Gastrocnemius medialis (tissue), 4 donors: Measurements from ENCODE around the gene ACVR2A. TPM values are rescaled to one million over a fixed set of nuclear protein-coding genes. Genes with fewer than 3 reads are reported as not detected.

Source experiments
- ATAC-seq, 2 donors: fragments of 150-250 bp; one replicate each; pipeline ENCODE4 v1.9.1; 2016
- DNase-seq, 2 donors: peaks; one replicate each; pipeline ENCODE4 v3.0.0-alpha.2; 2019
- H3K27ac ChIP-seq, 4 donors: fragments of 200-600 bp; sonication (generic); 1 replicate in 1 of 4; 2 replicates in 3 of 4; pipeline ENCODE4 v1.5.1; 2016 to 2018; ENCODE audit warnings: mild to moderate bottlenecking in 2 of 4, moderate library complexity in 1 of 4
- H3K27me3 ChIP-seq, 3 donors: fragments of 200-600 bp; sonication (generic) in 2 of 3; 1 replicate in 1 of 3; 2 replicates in 2 of 3; pipeline versions ENCODE4 v1.5.1 to v1.6.0; 2016 to 2019; ENCODE audit warnings: mild to moderate bottlenecking in 1 of 3, moderate library complexity in 1 of 3
- H3K36me3 ChIP-seq, 2 donors: fragments of 200-600 bp; sonication (generic) in 1 of 2; one replicate each; pipeline ENCODE4 v1.5.1; 2017 to 2018
- H3K4me1 ChIP-seq, 2 donors: fragments of 200-600 bp; sonication (generic) in 1 of 2; one replicate each; pipeline ENCODE4 v1.5.1; 2016 to 2017; ENCODE audit warnings: mild to moderate bottlenecking in 2 of 2
- H3K4me3 ChIP-seq, 4 donors: fragments of 200-600 bp; sonication (generic) in 3 of 4; 1 replicate in 1 of 4; 2 replicates in 3 of 4; pipeline ENCODE4 v1.5.1; 2016 to 2019; ENCODE audit warnings: mild to moderate bottlenecking in 2 of 4
- H3K9me3 ChIP-seq, 3 donors: fragments of 200-600 bp; sonication (generic) in 2 of 3; 1 replicate in 1 of 3; 2 replicates in 2 of 3; pipeline ENCODE4 v1.5.1; 2016 to 2019
- POLR2A ChIP-seq, 2 donors: fragments of 450-650 bp; IDR thresholded peaks; one replicate each; pipeline ENCODE4 v1.6.1; 2017; ENCODE audit warnings: antibody characterized with exemption in 2 of 2, mild to moderate bottlenecking in 2 of 2, moderate library complexity in 2 of 2
- in situ Hi-C, 4 donors: fragments of 200-750 bp; cut with MboI; loops; one replicate each; pipeline versions ENCODE4 v1.15.0 to v1.8.0; 2017; ENCODE audit warnings: low sequenced_read_pairs in 4 of 4
- intact Hi-C: fragments of 100-400 bp; cut with DNase I; formaldehyde crosslinking; loops from one replicate; pipeline ENCODE4 v1.15.1; 2023; ENCODE audit warnings: low total_unique reads
- total RNA-seq, 4 donors: library from RNA; depleted of rRNA; stranded (reverse); fragments of >200 nt; gene quantifications; one replicate each; pipeline versions ENCODE4 v1.1.0 to v1.2.3, GENCODE V29; 2016
- TF ChIP-seq, protein P1 (sequence below), 5 experiments: fragments of 450-650 bp in 3 of 5; fragments of 200-600 bp in 2 of 5; sonication (generic) in 2 of 5; IDR thresholded peaks in 4 of 5; conservative IDR thresholded peaks in 1 of 5; 1 replicate in 4 of 5; 2 replicates in 1 of 5; pipeline ENCODE4 v1.5.1; 2016 to 2019; ENCODE audit warnings: antibody characterized with exemption in 5 of 5, mild to moderate bottlenecking in 3 of 5, moderate library complexity in 3 of 5

The ACVR2A gene
- total RNA-seq, 4 donors from 2014 or later, result 6.6 to 10.6 (median 7.5) TPM

DNA sequence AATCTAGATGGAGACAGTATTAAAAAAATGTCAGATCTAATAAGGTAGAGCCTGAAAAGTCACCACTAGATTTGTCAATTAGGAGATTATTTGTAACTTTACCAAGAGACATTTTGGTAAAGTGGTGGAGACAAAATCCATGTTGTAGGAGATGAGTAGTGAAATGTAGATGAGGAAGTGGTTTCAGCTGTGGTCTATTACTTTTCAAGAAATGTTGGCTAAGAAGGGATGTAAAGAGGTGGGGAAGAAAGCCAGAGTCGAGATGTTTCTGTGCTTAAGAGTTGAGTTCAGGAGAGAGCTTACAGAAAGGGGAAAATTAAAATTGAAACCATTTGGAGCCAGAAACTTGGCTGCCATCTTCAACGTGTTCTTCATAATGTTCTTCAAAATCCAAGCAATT is 22.2 kb downstream of the ACVR2A start:
- no peaks in the 10 kb centered on the region for H3K27me3 ChIP-seq
- peaks cover 39 to 47% of the 10 kb centered on the region in 2 donors for H3K4me1 ChIP-seq
- no peaks in the 10 kb centered on the region for H3K9me3 ChIP-seq
- intact Hi-C loops, result no loop called here
- in situ Hi-C loops, result no loop called here
- no peaks in the 10 kb centered on the region for H3K36me3 ChIP-seq
- H3K4me3 ChIP-seq, result no peak overlapping the region
- DNase-seq (no peak), ATAC-seq (no peak)
- TF ChIP-seq, protein P1, sequence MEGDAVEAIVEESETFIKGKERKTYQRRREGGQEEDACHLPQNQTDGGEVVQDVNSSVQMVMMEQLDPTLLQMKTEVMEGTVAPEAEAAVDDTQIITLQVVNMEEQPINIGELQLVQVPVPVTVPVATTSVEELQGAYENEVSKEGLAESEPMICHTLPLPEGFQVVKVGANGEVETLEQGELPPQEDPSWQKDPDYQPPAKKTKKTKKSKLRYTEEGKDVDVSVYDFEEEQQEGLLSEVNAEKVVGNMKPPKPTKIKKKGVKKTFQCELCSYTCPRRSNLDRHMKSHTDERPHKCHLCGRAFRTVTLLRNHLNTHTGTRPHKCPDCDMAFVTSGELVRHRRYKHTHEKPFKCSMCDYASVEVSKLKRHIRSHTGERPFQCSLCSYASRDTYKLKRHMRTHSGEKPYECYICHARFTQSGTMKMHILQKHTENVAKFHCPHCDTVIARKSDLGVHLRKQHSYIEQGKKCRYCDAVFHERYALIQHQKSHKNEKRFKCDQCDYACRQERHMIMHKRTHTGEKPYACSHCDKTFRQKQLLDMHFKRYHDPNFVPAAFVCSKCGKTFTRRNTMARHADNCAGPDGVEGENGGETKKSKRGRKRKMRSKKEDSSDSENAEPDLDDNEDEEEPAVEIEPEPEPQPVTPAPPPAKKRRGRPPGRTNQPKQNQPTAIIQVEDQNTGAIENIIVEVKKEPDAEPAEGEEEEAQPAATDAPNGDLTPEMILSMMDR (IDR thresholded peaks at IDR 0.05 in 4 of 5, conservative IDR thresholded peaks at IDR 0.05 in 1 of 5), result no peak
- TF ChIP-seq POLR2A (IDR thresholded peaks at IDR 0.05), result no peak
- H3K27ac ChIP-seq, result no peak overlapping the region

DNA sequence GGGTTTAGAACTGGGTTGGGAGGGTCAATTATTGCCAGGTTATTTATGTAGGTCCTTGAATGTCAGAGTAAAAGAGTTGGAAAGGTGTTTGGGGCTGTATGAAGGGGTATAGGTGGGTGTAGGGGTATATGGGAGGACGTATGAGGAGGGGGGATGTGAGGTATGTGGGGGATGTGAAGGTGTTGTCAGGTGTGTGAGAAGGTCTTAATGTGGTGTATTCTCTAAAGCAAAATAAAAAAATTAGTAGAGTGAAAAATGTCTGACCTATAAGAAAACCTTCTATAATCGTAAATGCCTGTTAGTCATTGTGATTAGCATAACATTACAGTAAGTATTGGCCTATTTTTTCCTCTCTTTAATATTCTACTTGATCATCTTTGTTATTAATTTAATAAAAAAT is 25.1 kb downstream of the ACVR2A start:
- no peak overlapping the region for H3K4me3 ChIP-seq
- in situ Hi-C loops, result no loop called here
- intact Hi-C loops, result no loop called here
- H3K27me3 ChIP-seq, result no peaks in the 10 kb centered on the region
- peaks cover 34 to 36% of the 10 kb centered on the region in 2 donors for H3K4me1 ChIP-seq
- no peaks in the 10 kb centered on the region for H3K36me3 ChIP-seq
- DNase-seq, result no peak
- H3K9me3 ChIP-seq, result no peaks in the 10 kb centered on the region
- TF ChIP-seq, protein P1 (IDR thresholded peaks at IDR 0.05 in 4 of 5, conservative IDR thresholded peaks at IDR 0.05 in 1 of 5), result no peak
- TF ChIP-seq POLR2A (IDR thresholded peaks at IDR 0.05), result no peak
- no peak for ATAC-seq
- no peak overlapping the region for H3K27ac ChIP-seq

DNA sequence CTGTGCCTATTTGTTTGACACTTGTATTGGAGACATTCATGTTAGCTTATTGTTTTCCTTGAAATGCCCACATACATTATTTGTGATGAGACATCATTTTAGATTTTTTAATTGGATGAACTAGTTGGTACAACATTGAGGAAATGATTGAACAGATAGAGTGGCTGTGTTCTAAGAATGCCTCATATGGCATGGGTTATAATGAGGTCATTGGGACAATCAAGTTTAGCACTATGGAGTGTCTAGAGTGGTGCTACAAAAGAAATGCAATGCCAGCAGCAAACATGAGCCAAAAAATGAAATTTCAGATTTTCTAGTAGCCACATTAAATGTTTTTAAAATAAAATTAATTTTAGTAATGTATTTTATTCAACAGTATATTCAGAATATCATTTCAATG is 28.1 kb downstream of the ACVR2A start:
- intact Hi-C loops (no loop called here), in situ Hi-C loops (no loop called here)
- H3K4me1 ChIP-seq, result peaks cover 47 to 57% of the 10 kb centered on the region in 2 donors
- H3K36me3 ChIP-seq, result no peaks in the 10 kb centered on the region
- H3K27me3 ChIP-seq, result no peaks in the 10 kb centered on the region
- DNase-seq (no peak), ATAC-seq (no peak)
- no peak overlapping the region for H3K4me3 ChIP-seq
- no peak for TF ChIP-seq POLR2A (IDR thresholded peaks at IDR 0.05)
- TF ChIP-seq, protein P1 (IDR thresholded peaks at IDR 0.05 in 4 of 5, conservative IDR thresholded peaks at IDR 0.05 in 1 of 5), result no peak
- no peaks in the 10 kb centered on the region for H3K9me3 ChIP-seq
- H3K27ac ChIP-seq, result no peak overlapping the region

DNA sequence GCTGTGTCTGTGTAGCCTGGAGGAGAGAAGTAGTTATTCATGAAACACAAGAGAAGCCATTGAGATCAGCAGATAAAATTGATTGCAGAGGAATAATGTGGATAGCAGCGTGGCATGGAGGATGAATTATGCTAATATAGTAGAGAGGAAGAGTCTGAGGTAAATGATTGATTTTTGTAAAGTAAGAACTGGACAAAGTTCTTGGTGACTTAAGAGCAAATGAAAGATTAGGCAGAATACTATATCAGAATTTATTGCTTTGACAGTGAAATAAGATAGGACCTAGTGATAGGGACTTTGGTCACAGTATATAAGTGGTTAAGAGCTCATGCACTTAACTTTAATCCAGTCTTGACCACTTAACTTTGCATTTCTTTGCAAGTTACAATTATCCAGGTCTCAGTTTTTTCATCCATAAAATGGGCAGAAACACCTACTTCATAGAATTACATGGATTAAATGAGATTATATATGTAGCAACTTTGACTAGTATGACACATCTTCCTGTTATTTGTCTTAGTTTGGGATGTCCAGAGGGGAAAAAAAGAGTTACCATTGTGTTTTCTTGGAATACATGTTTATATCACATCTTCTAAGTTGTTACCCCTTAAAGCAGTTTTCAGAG is 29.1 kb downstream of the ACVR2A start:
- no peaks in the 10 kb centered on the region for H3K36me3 ChIP-seq
- no peak for TF ChIP-seq POLR2A (IDR thresholded peaks at IDR 0.05)
- TF ChIP-seq, protein P1 (IDR thresholded peaks at IDR 0.05 in 4 of 5, conservative IDR thresholded peaks at IDR 0.05 in 1 of 5), result no peak
- no peak for ATAC-seq
- H3K9me3 ChIP-seq, result no peaks in the 10 kb centered on the region
- peaks cover 40 to 59% of the 10 kb centered on the region in 2 donors for H3K4me1 ChIP-seq
- H3K4me3 ChIP-seq, result no peak overlapping the region
- in situ Hi-C loops, result no loop called here
- intact Hi-C loops, result no loop called here
- no peaks in the 10 kb centered on the region for H3K27me3 ChIP-seq
- H3K27ac ChIP-seq, result no peak overlapping the region
- no peak for DNase-seq

DNA sequence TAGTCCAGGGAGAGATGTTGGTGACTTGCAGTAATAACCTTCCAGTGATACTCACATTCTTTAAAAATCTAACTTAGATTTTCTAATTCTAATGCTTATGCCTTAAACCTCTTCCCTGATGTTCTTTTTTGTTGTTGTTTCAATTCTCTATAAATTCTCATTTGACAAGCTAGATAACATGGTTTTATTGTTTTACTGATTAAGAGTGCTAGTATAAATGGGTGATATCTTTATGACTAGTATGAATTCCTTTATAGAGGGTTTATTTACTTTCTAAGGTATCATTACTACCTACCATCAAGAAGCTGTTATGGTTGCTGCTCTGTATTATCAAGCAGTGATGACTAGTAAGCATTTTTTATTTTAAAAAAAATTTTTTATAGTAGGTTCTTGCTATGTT is 35.0 kb downstream of the ACVR2A start:
- H3K4me1 ChIP-seq, result peaks cover 54 to 66% of the 10 kb centered on the region in 2 donors
- no peak for ATAC-seq

More for the DNA sequence above, 35.0 kb downstream of the ACVR2A start:
- in situ Hi-C loops, result no loop called here
- H3K36me3 ChIP-seq, result no peaks in the 10 kb centered on the region
- no peaks in the 10 kb centered on the region for H3K27me3 ChIP-seq
- no peak overlapping the region for H3K27ac ChIP-seq
- H3K9me3 ChIP-seq, result no peaks in the 10 kb centered on the region
- intact Hi-C loops, result no loop called here
- DNase-seq, result no peak
- no peak overlapping the region for H3K4me3 ChIP-seq
- TF ChIP-seq, protein P1 (IDR thresholded peaks at IDR 0.05 in 4 of 5, conservative IDR thresholded peaks at IDR 0.05 in 1 of 5), result no peak
- no peak for TF ChIP-seq POLR2A (IDR thresholded peaks at IDR 0.05)
